Memory B cell (primary cell): ENCODE results near the gene TGFBR3.
"Not testable (repeated sequence)": the region's sequence is repeated elsewhere in the genome, so short reads cannot be mapped to it uniquely, and the experiment has no call there.

Source experiments
- ATAC-seq: fragments of 150-1000 bp; cut with Tn5 transposase; 2 replicates; pipeline ENCODE4 v1.10.0; 2021; ENCODE audit warnings: low read depth, mild to moderate bottlenecking, moderate library complexity
- DNase-seq, 2 donors: peaks; one replicate each; pipeline ENCODE4 v3.0.0; 2022; ENCODE audit warnings: low spot score in 2 of 2
- H3K27ac Mint-ChIP-seq: one replicate; pipeline ENCODE4 v1.8.0; 2022; ENCODE audit warnings: mild to moderate bottlenecking, moderate library complexity, mixed read lengths
- H3K27me3 Mint-ChIP-seq: one replicate; pipeline ENCODE4 v1.8.0; 2022; ENCODE audit warnings: mixed read lengths
- H3K36me3 Mint-ChIP-seq: one replicate; pipeline ENCODE4 v1.8.0; 2022; ENCODE audit warnings: mild to moderate bottlenecking, mixed read lengths
- H3K4me1 Mint-ChIP-seq: one replicate; pipeline ENCODE4 v1.8.0; 2022; ENCODE audit warnings: mixed read lengths
- H3K4me3 Mint-ChIP-seq: one replicate; pipeline ENCODE4 v1.8.0; 2022; ENCODE audit warnings: mild to moderate bottlenecking, moderate library complexity, mixed read lengths
- H3K9me3 Mint-ChIP-seq: one replicate; pipeline ENCODE4 v1.8.0; 2022; ENCODE audit warnings: mixed read lengths

TGFBR3 gene

GRCh38 chr1:91847851-91848250 lies 38.1 kb downstream of the TGFBR3 start:
- DNase-seq (no peak), ATAC-seq (no peak)
- Mint-ChIP-seq H3K36me3 (no peaks in the 10 kb centered on the region), H3K4me1 (no peaks in the 10 kb centered on the region), H3K27me3 (no peaks in the 10 kb centered on the region), H3K4me3 (no peak overlapping the region), H3K27ac (no peak overlapping the region), H3K9me3 (no peaks in the 10 kb centered on the region)

- H3K4me1 Mint-ChIP-seq, result no peaks in the 10 kb centered on the region
- H3K4me3 Mint-ChIP-seq, result no peak overlapping the region
- H3K9me3 Mint-ChIP-seq, result no peaks in the 10 kb centered on the region
- no peaks in the 10 kb centered on the region for H3K36me3 Mint-ChIP-seq
- peaks cover 5% of the 10 kb centered on the region for H3K27me3 Mint-ChIP-seq
- no peak for DNase-seq
- no peak for ATAC-seq
- no peak overlapping the region for H3K27ac Mint-ChIP-seq
These were observed 39.3 kb downstream of the TGFBR3 start for GRCh38 chr1:91846639-91847013.

DNA sequence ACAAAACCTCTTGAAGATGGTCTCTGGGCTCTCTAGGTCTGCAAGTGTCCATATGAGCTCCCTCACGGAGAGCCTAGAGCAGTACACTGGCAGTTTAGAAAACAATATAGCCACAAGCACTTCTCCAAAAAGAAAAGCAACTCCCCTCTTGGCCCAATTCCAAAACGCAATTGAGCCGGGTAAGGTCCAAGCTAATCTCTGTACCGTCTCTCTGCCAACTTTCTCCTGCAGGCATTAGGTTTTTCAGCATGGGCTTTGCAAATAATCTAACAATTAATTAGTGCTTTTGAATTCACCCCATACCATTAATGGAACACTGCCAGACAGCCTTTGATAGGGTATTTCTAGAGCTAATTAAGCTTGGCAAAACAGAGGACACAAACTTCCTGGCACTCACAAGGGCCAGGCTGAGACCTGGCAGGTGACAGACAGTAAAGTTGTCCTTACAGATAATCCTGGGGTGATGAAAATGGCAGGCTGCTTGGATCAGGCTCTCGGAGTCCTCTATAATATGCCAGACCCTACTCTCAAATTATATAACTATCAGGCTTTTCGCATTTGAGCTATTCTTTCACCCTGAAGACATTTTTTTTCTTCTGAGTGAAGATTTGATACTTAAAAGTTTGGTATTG lies 39.8 kb downstream of the TGFBR3 start:
- Mint-ChIP-seq H3K4me1 (no peaks in the 10 kb centered on the region), H3K27ac (no peak overlapping the region), H3K9me3 (no peaks in the 10 kb centered on the region), H3K27me3 (peaks cover 5% of the 10 kb centered on the region), H3K4me3 (no peak overlapping the region), H3K36me3 (no peaks in the 10 kb centered on the region)
- DNase-seq, result no peak
- no peak for ATAC-seq

DNA sequence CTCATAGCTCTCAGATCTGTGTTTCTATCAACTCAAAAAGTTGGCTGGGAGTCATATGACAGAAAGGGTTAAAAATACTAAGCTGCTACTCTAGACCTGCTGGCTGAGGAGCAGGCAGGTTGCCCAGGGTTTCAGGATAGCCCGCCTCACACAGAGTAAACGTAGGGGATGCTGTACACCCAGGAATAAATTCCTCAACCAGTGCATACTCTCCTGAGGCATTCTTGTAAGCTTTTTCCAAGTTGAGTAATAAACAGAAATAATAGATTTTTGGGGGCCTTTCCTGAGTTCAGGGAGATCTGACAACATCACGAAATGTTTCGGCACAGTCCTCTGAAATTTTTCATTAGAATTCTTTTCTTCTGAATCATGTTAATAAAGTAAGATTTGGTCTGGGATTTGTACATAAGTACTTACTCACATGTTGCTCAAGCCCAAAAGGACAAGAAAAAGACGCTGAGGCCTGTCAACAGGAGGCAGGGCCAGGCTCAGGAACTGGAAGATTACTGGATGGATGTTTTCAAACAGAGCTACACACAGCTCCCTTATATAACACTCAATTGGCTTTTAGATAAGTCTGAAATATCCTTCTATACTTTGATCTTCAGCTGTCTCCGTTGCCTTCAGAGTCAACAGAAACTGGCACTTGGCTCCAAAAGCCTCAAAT lies 41.0 kb downstream of the TGFBR3 start:
- Mint-ChIP-seq H3K27me3 (peaks cover 5% of the 10 kb centered on the region), H3K4me1 (no peaks in the 10 kb centered on the region), H3K9me3 (no peaks in the 10 kb centered on the region), H3K36me3 (no peaks in the 10 kb centered on the region), H3K4me3 (no peak overlapping the region), H3K27ac (no peak overlapping the region)
- ATAC-seq, result no peak
- no peak for DNase-seq

DNA sequence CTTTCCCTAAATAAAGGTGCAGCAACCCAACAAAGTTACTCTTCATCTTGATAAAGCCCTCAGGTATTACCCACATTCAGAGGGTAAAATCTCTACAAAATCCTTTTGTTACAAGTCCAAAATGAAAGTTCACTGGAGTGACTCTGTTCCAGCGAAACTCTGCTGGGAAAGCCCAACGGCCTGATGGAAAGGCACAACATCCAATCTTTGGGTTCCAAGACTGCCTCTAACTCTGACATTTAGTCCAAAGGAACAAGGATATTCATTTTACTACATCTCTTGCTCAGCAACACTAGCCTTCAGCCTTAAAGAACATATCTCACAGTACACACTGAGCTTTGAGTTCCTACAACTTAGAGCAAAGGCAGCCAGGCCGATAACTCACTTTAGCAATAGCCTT lies 42.1 kb downstream of the TGFBR3 start:
- no peak for DNase-seq
- no peak for ATAC-seq
- no peaks in the 10 kb centered on the region for H3K4me1 Mint-ChIP-seq
- H3K36me3 Mint-ChIP-seq, result no peaks in the 10 kb centered on the region
- H3K27ac Mint-ChIP-seq, result no peak overlapping the region
- no peak overlapping the region for H3K4me3 Mint-ChIP-seq
- H3K27me3 Mint-ChIP-seq, result peaks cover 5% of the 10 kb centered on the region
- H3K9me3 Mint-ChIP-seq, result no peaks in the 10 kb centered on the region

DNA sequence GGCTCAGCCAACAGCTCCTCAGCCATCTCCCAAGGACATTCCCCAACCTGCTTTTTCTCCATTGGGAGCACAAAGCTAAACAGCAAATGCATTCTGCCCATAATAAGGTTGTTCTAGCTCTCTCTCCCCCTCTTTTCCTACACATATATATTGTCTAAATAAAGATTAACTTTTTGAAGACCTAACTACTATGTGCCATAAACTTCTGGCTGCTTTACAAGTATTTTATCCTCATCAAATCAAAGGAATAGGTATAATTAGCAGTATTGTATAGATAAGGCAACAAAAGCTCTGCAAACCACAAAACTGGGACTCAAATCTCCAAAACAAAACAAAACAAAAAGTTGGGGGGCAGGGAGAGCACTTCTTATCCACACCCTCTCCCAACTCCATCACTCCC lies 43.4 kb downstream of the TGFBR3 start:
- DNase-seq (no peak), ATAC-seq (no peak)
- Mint-ChIP-seq H3K27me3 (peaks cover 5% of the 10 kb centered on the region), H3K36me3 (no peaks in the 10 kb centered on the region), H3K4me1 (no peaks in the 10 kb centered on the region), H3K27ac (no peak overlapping the region), H3K4me3 (no peak overlapping the region), H3K9me3 (no peaks in the 10 kb centered on the region)

DNA sequence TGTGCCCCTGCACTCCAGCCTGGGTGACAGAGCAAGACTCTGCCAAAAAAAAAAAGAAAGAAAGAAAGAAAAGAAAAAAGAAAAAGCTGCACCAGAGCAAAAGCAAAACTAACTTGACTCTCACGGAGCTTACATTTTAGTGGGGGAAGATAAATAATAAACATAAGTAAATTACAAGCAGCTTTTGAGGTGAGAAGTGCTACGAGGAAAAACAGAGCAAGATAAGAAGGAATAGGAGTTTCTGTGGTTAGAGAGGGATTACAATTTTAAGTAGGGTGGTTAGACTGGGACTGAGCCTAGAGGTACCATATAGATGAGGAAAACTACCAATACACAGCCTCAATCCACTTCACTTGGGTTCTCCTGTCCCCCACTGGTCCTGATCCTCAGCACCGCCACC lies 43.9 kb downstream of the TGFBR3 start:
- ATAC-seq (no peak), DNase-seq (no peak)
- Mint-ChIP-seq H3K9me3 (no peaks in the 10 kb centered on the region), H3K36me3 (no peaks in the 10 kb centered on the region), H3K27me3 (peaks cover 5% of the 10 kb centered on the region), H3K4me1 (no peaks in the 10 kb centered on the region), H3K27ac (no peak overlapping the region), H3K4me3 (no peak overlapping the region)

- not testable (repeated sequence) for H3K9me3 Mint-ChIP-seq, H3K36me3 Mint-ChIP-seq, H3K27ac Mint-ChIP-seq, H3K4me1 Mint-ChIP-seq, H3K27me3 Mint-ChIP-seq, H3K4me3 Mint-ChIP-seq, DNase-seq, ATAC-seq
These were observed 45.7 kb downstream of the TGFBR3 start for GRCh38 chr1:91840276-91840675.

DNA sequence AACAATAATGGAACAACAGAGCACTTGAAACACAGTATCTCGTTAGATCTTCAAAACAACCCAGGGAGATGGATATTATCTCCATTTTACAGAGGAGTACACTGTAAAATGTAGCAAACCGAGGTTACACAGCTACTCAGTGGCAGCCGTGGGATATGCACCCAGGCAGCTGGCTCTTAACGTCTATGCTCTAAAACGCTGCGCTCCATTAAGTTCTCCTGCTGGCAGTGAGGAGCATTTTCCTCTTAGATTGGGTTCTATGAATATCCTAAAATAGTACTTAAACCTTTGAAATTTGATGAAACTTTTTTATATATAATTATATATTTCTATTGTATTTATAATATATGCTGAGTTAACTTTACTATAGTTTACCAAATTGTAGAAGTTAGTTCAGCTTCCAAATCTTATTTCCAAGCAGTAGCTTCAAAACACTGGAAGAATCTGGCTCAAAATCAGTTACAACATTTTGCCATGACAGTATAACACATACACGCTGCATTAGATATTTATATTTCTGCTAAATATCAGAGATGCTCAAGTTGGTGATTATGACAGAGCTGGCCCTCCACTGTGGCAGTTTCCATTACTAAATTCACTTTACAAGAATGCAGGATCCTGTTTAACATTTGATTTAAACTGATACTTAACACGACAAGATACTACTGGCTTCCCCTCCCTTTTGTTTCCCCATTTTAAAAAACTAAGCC lies 49.5 kb downstream of the TGFBR3 start:
- ATAC-seq (no peak), DNase-seq (no peak)
- H3K27ac Mint-ChIP-seq, result no peak overlapping the region
- no peaks in the 10 kb centered on the region for H3K27me3 Mint-ChIP-seq
- H3K4me1 Mint-ChIP-seq, result no peaks in the 10 kb centered on the region
- no peak overlapping the region for H3K4me3 Mint-ChIP-seq
- no peaks in the 10 kb centered on the region for H3K9me3 Mint-ChIP-seq
- H3K36me3 Mint-ChIP-seq, result no peaks in the 10 kb centered on the region

DNA sequence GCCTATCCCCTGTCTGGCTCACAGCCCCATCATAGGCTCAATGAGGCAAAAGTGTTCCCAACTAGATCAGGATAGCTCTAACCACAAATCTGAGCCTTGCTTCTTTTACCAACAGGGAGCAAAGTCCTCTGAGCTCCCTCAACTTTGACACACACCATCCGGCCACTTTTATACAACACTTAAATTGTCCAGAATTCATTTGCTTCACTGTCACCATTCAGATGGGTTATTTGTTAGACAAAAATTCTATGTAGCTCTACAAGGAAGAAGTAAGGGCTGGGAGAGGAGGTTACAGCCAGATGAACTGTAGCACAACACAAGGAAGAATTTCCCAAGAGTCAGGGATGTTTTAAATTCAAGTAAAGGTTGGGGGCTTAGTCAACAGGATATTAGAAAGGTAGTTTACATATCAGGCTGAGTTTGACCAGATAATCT lies 50.8 kb downstream of the TGFBR3 start:
- Mint-ChIP-seq H3K9me3 (no peaks in the 10 kb centered on the region), H3K27ac (no peak overlapping the region), H3K27me3 (peaks cover under 1% of the 10 kb centered on the region), H3K4me1 (no peaks in the 10 kb centered on the region), H3K36me3 (no peaks in the 10 kb centered on the region), H3K4me3 (no peak overlapping the region)
- DNase-seq, result no peak
- ATAC-seq, result no peak

DNA sequence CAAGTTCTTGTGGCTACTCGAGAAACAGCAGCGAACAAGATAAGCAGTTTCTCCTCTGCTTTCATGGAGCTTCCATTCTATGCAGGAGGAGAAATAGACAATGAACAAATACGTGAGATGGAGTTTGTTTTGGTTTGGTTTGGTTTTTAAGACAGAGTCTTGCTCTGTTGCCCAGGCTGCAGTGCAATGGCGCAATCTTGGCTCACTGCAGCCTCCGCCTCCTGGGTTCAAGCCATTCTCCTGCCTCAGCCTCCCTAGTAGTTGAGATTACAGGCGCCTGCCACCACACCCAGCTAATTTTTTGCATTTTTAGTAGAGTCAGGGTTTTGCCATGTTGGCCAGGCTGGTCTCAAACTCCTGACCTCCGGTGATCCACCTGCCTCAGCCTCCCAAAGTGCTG lies 51.4 kb downstream of the TGFBR3 start:
- H3K4me1 Mint-ChIP-seq, H3K36me3 Mint-ChIP-seq, H3K27me3 Mint-ChIP-seq, ATAC-seq, H3K4me3 Mint-ChIP-seq, H3K27ac Mint-ChIP-seq, H3K9me3 Mint-ChIP-seq, DNase-seq: not testable (repeated sequence)

- Mint-ChIP-seq H3K9me3 (no peaks in the 10 kb centered on the region), H3K4me1 (no peaks in the 10 kb centered on the region), H3K27me3 (peaks cover 2% of the 10 kb centered on the region), H3K27ac (no peak overlapping the region), H3K36me3 (no peaks in the 10 kb centered on the region), H3K4me3 (no peak overlapping the region)
- DNase-seq (no peak), ATAC-seq (no peak)
These were observed 52.0 kb downstream of the TGFBR3 start for GRCh38 chr1:91833946-91834345.

DNA sequence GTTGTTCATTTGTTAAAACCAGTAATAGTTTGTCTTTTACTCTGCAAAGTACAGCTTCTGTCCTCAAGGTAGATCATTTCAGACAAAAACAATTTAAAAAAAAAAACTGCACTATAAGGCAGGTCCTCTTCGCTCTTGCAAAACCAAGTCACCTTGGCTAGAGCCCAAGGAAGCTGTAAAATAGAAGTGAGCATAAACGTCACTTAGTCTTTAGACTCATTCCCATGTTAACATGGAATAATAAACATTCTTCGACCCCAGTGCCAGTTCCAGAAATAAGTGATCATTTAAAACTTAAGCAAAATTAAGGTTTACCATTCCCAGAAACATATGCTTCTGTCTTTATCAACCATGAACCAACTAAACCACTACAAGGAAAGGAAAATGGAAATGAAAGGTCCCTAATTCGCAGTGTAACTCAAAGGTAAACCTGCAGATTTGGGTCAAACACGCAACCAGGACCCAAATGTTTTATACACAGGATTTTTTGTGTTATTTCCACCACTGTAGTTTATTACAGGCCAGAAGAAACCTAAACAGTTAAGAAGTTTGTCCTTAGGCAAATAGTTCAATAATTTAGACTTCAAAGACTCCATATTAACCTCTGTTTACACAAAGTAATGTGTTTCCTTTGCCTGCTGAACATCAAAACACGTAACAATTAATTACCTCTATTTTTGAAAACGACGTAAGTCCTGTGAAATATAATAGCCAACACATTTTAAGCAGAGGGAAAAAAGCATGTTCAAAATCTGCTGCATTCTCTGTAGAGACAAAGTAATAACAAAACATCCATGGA lies 54.6 kb downstream of the TGFBR3 start:
- Mint-ChIP-seq H3K27ac (no peak overlapping the region), H3K27me3 (peaks cover 2% of the 10 kb centered on the region), H3K4me3 (no peak overlapping the region), H3K36me3 (no peaks in the 10 kb centered on the region), H3K9me3 (no peaks in the 10 kb centered on the region), H3K4me1 (no peaks in the 10 kb centered on the region)
- DNase-seq, result no peak
- no peak for ATAC-seq
